Pancreas (tissue), 10 donors: Measurements from ENCODE around the gene FLRT2. TPM values are rescaled to one million over a fixed set of nuclear protein-coding genes. Genes with fewer than 3 reads are reported as not detected.

Source experiments
- ATAC-seq, 4 donors: fragments of 200-7000 bp; cut with Tn5 transposase; one replicate each; pipeline versions ENCODE4 v1.8.0 to v1.9.1; 2020; ENCODE audit warnings: mild to moderate bottlenecking in 4 of 4, moderate library complexity in 4 of 4
- DNase-seq, 6 donors: peaks; one replicate each; pipeline ENCODE4 v3.0.0-alpha.2; 2020
- FAIRE-seq: peaks from 2 replicates; lab custom pipeline; 2012; peaks lifted over from hg19 to GRCh38; lab: Jason Lieb, UNC
- H3K27ac ChIP-seq, 4 donors: fragments of 200-600 bp; sonication (generic); 1 replicate in 3 of 4; 2 replicates in 1 of 4; pipeline versions ENCODE4 v1.5.0 to v1.8.0; 2020
- H3K27me3 ChIP-seq, 4 donors: fragments of 200-600 bp; one replicate each; pipeline ENCODE4 v1.8.0; 2021
- H3K36me3 ChIP-seq, 3 donors: fragments of 200-600 bp; sonication (generic) in 1 of 3; one replicate each; pipeline versions ENCODE4 v1.5.0 to v1.8.0; 2020 to 2021
- H3K4me1 ChIP-seq, 3 donors: fragments of 200-600 bp; one replicate each; pipeline ENCODE4 v1.8.0; 2021
- H3K4me3 ChIP-seq, 4 donors: fragments of 200-600 bp; sonication (generic) in 2 of 4; one replicate each; pipeline versions ENCODE4 v1.5.0 to v1.8.0; 2020 to 2021
- H3K9me3 ChIP-seq, 4 donors: fragments of 200-600 bp; one replicate each; pipeline ENCODE4 v1.8.0; 2021
- CTCF ChIP-seq, 4 donors: fragments of 200-600 bp; sonication (generic) in 3 of 4; IDR thresholded peaks; one replicate each; pipeline versions ENCODE4 v1.5.0 to v1.8.0; 2021; ENCODE audit warnings: antibody characterized with exemption in 4 of 4
- WGBS, 2 donors: extraction: QIAGEN DNeasy Blood & Tissue Kit; methylation state at CpG; one replicate each; pipeline ENCODE4 v1.1.7; 2013; 5-methylcytosine and 5-hydroxymethylcytosine counted together
- intact Hi-C, 3 donors: fragments of 100-400 bp; cut with DNase I; formaldehyde crosslinking; loops; one replicate each; pipeline versions ENCODE4 v1.11.1 to v1.14.2; 2022
- polyA plus RNA-seq, 2 donors: library from polyadenylated mRNA; stranded (reverse); fragments of 200-250 nt; gene quantifications; one replicate each; pipeline ENCODE4 v1.2.3, GENCODE V29; 2013
- total RNA-seq, 6 donors: library from RNA; stranded (reverse); fragmentation: NEBNext Ultra II Directional in 4 of 6; extraction: Animal tissue kit (Norgen Biotek cat#: 25700) in 4 of 6; gene quantifications; one replicate each; pipeline versions ENCODE4 v1.2.1 to v1.2.4, GENCODE V29; 2021 to 2023
- donor health status: healthy with polysubstance abuse.
- donor health status: DM: no; HTN: no; CAD: no; lungs with moderate emphysema.
- donor health status: DM: no; HTN: no; CAD: no.
- donor health status: control.
- donor health status: control.
- donor health status: Bipolar disorder and iron deficiency.
- donor health status: DM: yes; HTN: yes; CAD: no.
- donor health status: DM: no; HTN: no; CAD: no.
- donor health status: DM: no; HTN: no; CAD: no.
- donor health status: DM: yes; HTN: yes; CAD: no.

The FLRT2 gene
- total and polyA plus RNA-seq, 8 donors, result 62.8 to 229 (median 101) TPM

- no peaks in the 10 kb centered on the region for H3K9me3 ChIP-seq
- H3K4me3 ChIP-seq, result no peak overlapping the region
- H3K27me3 ChIP-seq, result no peaks in the 10 kb centered on the region
- no peak for TF ChIP-seq CTCF (IDR thresholded peaks at IDR 0.05)
- H3K4me1 ChIP-seq, result no peaks in the 10 kb centered on the region
- WGBS, 2 donors, result 77 to 86% methylated on average over 6 of the region's 6 CpGs
- no peak for ATAC-seq
- intact Hi-C loops, result no loop called here
- no peaks in the 10 kb centered on the region for H3K36me3 ChIP-seq
- no peak for FAIRE-seq
- H3K27ac ChIP-seq, result no peak overlapping the region
- DNase-seq, result no peak
Measured at GRCh38 chr14:85701116-85701515, 171.2 kb downstream of the FLRT2 start.

GRCh38 chr14:85701763-85702162 lies 171.8 kb downstream of the FLRT2 start:
- no peak overlapping the region for H3K4me3 ChIP-seq
- no peak for DNase-seq
- H3K4me1 ChIP-seq, result no peaks in the 10 kb centered on the region
- no peaks in the 10 kb centered on the region for H3K36me3 ChIP-seq
- no peaks in the 10 kb centered on the region for H3K9me3 ChIP-seq
- no peaks in the 10 kb centered on the region for H3K27me3 ChIP-seq
- no peak overlapping the region for H3K27ac ChIP-seq
- no peak for FAIRE-seq
- ATAC-seq, result no peak
- TF ChIP-seq CTCF (IDR thresholded peaks at IDR 0.05), result no peak
- WGBS, 2 donors, result 67 to 74% methylated on average over 3 of the region's 3 CpGs
- intact Hi-C loops, result no loop called here

- no peak for TF ChIP-seq CTCF (IDR thresholded peaks at IDR 0.05)
- no peaks in the 10 kb centered on the region for H3K9me3 ChIP-seq
- DNase-seq (no peak), ATAC-seq (no peak), FAIRE-seq (no peak)
- no peak overlapping the region for H3K4me3 ChIP-seq
- WGBS, 2 donors, result 74 to 79% methylated on average over 1 of the region's 1 CpG
- intact Hi-C loops, result no loop called here
- H3K27ac ChIP-seq, result no peak overlapping the region
- no peaks in the 10 kb centered on the region for H3K4me1 ChIP-seq
- H3K27me3 ChIP-seq, result no peaks in the 10 kb centered on the region
- H3K36me3 ChIP-seq, result no peaks in the 10 kb centered on the region
Measured at GRCh38 chr14:85702191-85702590, 172.2 kb downstream of the FLRT2 start.

- no peak for ATAC-seq
- Histone ChIP-seq H3K36me3 (no peaks in the 10 kb centered on the region), H3K27ac (no peak overlapping the region), H3K4me1 (no peaks in the 10 kb centered on the region), H3K9me3 (no peaks in the 10 kb centered on the region), H3K4me3 (no peak overlapping the region), H3K27me3 (no peaks in the 10 kb centered on the region)
- intact Hi-C loops, result no loop called here
- no peak for TF ChIP-seq CTCF (IDR thresholded peaks at IDR 0.05)
- DNase-seq, result no peak
- whole genome bisulfite sequencing, 2 donors, result 70 to 79% methylated on average over 3 of the region's 3 CpGs
- FAIRE-seq, result no peak
Measured at GRCh38 chr14:85702997-85703396, 173.1 kb downstream of the FLRT2 start.
